Measurements from ENCODE around the gene CALML4. TPM values are rescaled to one million over a fixed set of nuclear protein-coding genes. Genes with fewer than 3 reads are reported as not detected.

CALML4 gene
- total RNA-seq, 4 donors from 2014 or later, result 3.0 to 5.1 (median 3.8) TPM

GRCh38 chr15:68196445-68197169 lies 8.5 kb downstream of the CALML4 start:
- H3K4me3 ChIP-seq (replicated peaks in 1 of 3), result no peak overlapping the region
- peaks cover 0 to 7% of the 10 kb centered on the region in 2 donors for H3K4me1 ChIP-seq
- no peak overlapping the region for H3K27ac ChIP-seq
- no peaks in the 10 kb centered on the region for H3K36me3 ChIP-seq
- TF ChIP-seq CTCF (IDR thresholded peaks at IDR 0.05) (no peak), POLR2A (IDR thresholded peaks at IDR 0.05) (no peak)
- DNase-seq, result no peak
- 96 to 100% methylated on average over 8 to 17 of the region's 17 CpGs for WGBS, 2 donors
- no peaks in the 10 kb centered on the region for H3K9me3 ChIP-seq
- no peaks in the 10 kb centered on the region for H3K27me3 ChIP-seq
- intact Hi-C loops (cut with DNase I), result no loop called here

GRCh38 chr15:68195336-68196112 lies 9.6 kb downstream of the CALML4 start:
- Histone ChIP-seq H3K9me3 (no peaks in the 10 kb centered on the region), H3K4me1 (peaks cover 0 to 5% of the 10 kb centered on the region in 2 donors), H3K27me3 (no peaks in the 10 kb centered on the region), H3K36me3 (no peaks in the 10 kb centered on the region), H3K4me3 (replicated peaks in 1 of 3) (no peak overlapping the region), H3K27ac (no peak overlapping the region)
- no peak for DNase-seq
- intact Hi-C loops (cut with DNase I), result no loop called here
- no peak for TF ChIP-seq CTCF (IDR thresholded peaks at IDR 0.05)
- no peak for TF ChIP-seq POLR2A (IDR thresholded peaks at IDR 0.05)
- 95% methylated on average over 7 to 8 of the region's 8 CpGs for WGBS, 2 donors

GRCh38 chr15:68192804-68193486 lies 12.2 kb downstream of the CALML4 start:
- peaks cover 6 to 11% of the 10 kb centered on the region in 2 donors for H3K4me1 ChIP-seq
- intact Hi-C loops (cut with DNase I), result no loop called here
- H3K4me3 ChIP-seq (replicated peaks in 1 of 3), result no peak overlapping the region
- H3K9me3 ChIP-seq, result no peaks in the 10 kb centered on the region
- H3K36me3 ChIP-seq, result no peaks in the 10 kb centered on the region
- DNase-seq, result no peak
- no peaks in the 10 kb centered on the region for H3K27me3 ChIP-seq
- peak overlapping the region in 1 of 3 donors; percentile 5 for H3K27ac ChIP-seq
- TF ChIP-seq CTCF (IDR thresholded peaks at IDR 0.05), result no peak
- no peak for TF ChIP-seq POLR2A (IDR thresholded peaks at IDR 0.05)
- WGBS, 2 donors, result 88 to 98% methylated on average over 5 of the region's 5 CpGs

- Histone ChIP-seq H3K27me3 (no peaks in the 10 kb centered on the region), H3K4me3 (replicated peaks in 1 of 3) (no peak overlapping the region), H3K4me1 (peaks cover 13 to 20% of the 10 kb centered on the region in 2 donors), H3K27ac (peak overlapping the region in 2 of 3 donors; percentile 12 to 20), H3K36me3 (no peaks in the 10 kb centered on the region), H3K9me3 (no peaks in the 10 kb centered on the region)
- intact Hi-C loops (cut with DNase I), result no loop called here
- TF ChIP-seq POLR2A (IDR thresholded peaks at IDR 0.05) (no peak), CTCF (IDR thresholded peaks at IDR 0.05) (no peak)
- 98 to 99% methylated on average over 4 of the region's 4 CpGs for WGBS, 2 donors
- no peak for DNase-seq
These were observed 13.0 kb downstream of the CALML4 start for GRCh38 chr15:68192117-68192516.
